Measurements from ENCODE around the gene STUB1. TPM values are rescaled to one million over a fixed set of nuclear protein-coding genes. Genes with fewer than 3 reads are reported as not detected.

Gene STUB1
- total RNA-seq, 2 experiments from 2014 or later, result 70.9 to 74.9 TPM

DNA sequence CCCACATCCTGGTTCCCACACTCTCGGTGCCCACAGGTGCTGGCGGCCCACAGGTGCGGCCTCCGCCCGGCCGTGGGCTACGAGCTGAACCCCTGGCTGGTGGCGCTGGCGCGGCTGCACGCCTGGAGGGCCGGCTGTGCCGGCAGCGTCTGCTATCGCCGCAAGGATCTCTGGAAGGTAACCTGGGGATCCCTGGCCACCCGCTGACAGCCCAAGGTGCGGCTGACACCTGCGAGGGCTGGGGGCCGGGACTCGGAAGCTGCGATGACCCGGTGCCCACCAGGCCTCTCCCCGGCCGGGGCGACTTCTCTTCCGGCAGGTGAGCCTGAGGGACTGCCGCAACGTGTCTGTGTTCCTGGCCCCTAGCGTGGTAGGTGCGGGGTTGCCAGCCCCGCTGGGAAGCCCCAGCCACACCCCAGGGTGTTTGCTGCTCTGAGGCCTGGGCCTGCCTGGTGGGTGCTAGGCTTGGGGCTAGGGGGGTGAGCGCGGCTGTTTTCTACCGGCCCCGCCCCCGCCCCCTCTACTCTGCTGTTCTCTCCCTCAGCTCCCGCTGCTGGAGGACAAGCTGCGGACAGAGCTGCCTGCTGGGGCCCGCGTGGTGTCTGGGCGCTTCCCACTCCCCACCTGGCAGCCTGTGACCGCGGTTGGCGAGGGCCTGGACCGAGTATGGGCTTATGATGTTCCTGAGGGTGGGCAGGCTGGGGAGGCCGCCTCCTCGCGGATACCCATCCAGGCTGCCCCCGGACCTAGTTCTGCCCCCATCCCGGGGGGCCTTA lies 41.7 kb downstream of the STUB1 start:
- H3K4me1 Mint-ChIP-seq (ENCODE audit: low read depth), result peaks cover 14% of the 10 kb centered on the region
- no peak for DNase-seq
- H3K4me3 Mint-ChIP-seq, result no peak overlapping the region
- POLR2A ChIA-PET, result interaction anchor here (0.8 to 2.6 kb wide), 5 partner anchors 9 to 31 kb away, joined by 3 to 14 read pairs (median 4); partner anchors contain the start of gene CIAO3
- H3K27me3 Mint-ChIP-seq, result no peaks in the 10 kb centered on the region
- no peaks in the 10 kb centered on the region for H3K36me3 Mint-ChIP-seq
- H3K27ac Mint-ChIP-seq, result no peak overlapping the region
- CTCF ChIA-PET, result interaction anchor here (0.6 to 3.0 kb wide), 9 partner anchors 8 to 984 kb away, joined by 3 to 33 read pairs (median 15); partner anchors contain the start of genes CHTF18, CIAO3, MAPK8IP3 and RPUSD1
- H3K9me3 Mint-ChIP-seq, result no peaks in the 10 kb centered on the region
- intact Hi-C loops (cut with micrococcal nuclease), result loop anchor here (2.0 kb wide), 1 partner anchor 15 kb away; no protein-coding TSS in a partner anchor

DNA sequence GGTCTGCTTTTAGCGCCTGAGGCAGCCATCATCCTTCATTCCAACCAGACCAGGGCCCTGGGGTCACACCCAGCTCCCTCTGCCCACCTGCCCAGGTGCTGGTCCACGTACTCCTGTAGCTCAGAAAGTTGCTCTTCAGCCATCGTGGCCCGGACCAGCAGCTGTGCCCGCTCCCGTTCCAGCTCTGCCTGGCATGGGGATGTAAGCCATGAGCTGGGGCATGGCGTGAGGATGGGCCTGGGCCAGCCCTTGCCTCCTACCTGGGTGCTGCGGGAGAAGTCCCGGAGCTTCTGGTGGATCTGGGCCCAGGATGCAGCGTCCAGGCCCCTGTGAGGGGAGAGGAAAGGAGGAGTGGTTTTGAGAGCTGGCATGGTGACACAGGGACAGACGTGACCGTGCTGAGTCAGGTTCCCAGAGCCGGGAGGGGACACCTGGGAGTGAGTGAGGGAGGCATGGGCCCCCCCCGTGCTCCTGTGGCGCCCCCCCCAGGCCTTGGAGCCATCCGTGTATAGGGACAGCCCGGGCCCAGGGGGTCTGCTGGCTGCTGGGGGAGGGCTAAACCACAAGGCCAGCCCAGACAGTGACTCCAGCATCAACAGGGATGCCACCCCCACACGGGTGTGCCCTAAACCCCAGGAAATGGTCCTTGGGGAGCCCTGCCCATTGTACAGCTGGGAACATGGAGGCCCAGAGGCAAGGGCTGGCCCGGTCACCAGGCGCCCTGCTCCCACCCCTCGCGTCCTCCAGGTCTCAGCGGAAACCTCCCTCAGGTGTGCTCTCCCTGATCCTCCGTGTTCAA lies 42.8 kb downstream of the STUB1 start:
- intact Hi-C loops (cut with micrococcal nuclease), result no loop called here
- Mint-ChIP-seq H3K4me1 (ENCODE audit: low read depth) (peaks cover 14% of the 10 kb centered on the region), H3K36me3 (no peaks in the 10 kb centered on the region), H3K4me3 (no peak overlapping the region), H3K27ac (no peak overlapping the region), H3K9me3 (no peaks in the 10 kb centered on the region), H3K27me3 (no peaks in the 10 kb centered on the region)
- DNase-seq, result no peak
- POLR2A ChIA-PET, result interaction anchor here (2.4 kb wide), 1 partner anchor 12 kb away, joined by 10 read pairs; no protein-coding TSS in a partner anchor
- CTCF ChIA-PET, result interaction anchor here (1.3 to 2.9 kb wide), 4 partner anchors 10 to 18 kb away, joined by 4 to 21 read pairs (median 4); partner anchors contain the start of gene CIAO3

DNA sequence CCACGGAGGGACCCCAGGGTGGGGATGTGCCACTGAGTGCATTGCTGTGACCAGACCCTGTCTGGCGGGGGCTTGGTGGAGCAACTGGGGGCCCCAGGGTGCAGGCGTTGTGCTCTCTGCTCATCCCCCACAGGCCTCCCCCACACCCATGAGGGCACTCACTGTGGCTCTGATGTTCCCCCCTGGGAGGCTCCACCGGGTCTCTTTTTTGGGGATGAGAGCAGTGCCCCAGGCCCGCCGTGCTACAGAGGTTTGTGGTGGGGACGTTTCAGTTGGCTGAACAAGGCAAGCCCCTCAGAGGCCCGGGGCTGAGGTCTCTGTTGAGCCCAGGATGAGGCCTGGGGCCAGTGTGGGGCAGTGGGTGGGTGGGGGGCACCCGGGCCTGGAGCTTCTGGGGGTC lies 43.5 kb downstream of the STUB1 start:
- POLR2A ChIA-PET, result no interaction called here
- intact Hi-C loops (cut with micrococcal nuclease), result no loop called here
- no peaks in the 10 kb centered on the region for H3K36me3 Mint-ChIP-seq
- peaks cover 14% of the 10 kb centered on the region for H3K4me1 Mint-ChIP-seq (ENCODE audit: low read depth)
- H3K27ac Mint-ChIP-seq, result no peak overlapping the region
- no peaks in the 10 kb centered on the region for H3K27me3 Mint-ChIP-seq
- no peak overlapping the region for H3K4me3 Mint-ChIP-seq
- DNase-seq, result no peak
- H3K9me3 Mint-ChIP-seq, result no peaks in the 10 kb centered on the region
- CTCF ChIA-PET, result interaction anchor here (1.5 kb wide), 2 partner anchors 9 to 12 kb away, joined by 4 read pairs; no protein-coding TSS in a partner anchor

DNA sequence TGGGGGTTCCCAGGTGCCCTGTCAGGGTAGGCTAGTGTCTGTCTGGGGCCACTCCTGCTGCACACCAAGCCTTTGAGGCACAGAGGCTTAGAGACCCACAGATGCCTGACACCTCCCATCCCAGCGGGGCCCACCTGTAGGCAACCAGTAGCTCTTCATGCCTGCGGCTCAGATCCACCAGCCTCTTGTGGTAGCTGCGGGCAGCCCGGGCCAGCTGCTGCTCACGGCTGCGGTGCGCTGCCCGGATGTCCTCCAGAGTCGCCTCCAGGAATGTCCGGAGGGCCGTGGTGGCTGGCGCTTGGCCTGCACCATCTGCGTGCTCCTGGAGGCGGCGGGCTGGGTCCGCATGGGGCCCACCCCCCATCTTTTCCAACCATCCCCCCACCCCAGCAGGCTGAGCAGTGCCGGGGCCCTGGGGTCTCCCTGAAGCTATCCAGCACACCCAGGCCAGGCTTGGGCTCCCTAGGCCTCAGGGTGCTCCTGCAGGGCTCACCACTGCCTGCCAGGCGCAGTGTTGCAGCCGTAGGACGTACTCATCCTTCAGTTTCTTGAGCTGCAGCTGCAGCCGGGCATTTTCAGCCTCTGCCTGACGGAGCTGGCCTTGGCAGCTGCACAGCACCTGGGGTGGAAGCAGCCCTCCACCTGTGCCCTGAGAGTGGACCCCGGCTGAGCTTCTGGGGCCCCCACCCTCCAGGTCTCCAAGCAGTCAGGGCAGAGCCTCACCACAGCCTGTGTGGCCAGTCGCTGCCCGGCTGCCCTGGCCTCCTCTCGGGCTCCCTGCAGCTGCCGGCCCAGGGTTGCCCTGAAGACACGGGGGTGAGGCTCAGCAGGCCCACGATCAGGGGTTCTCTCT lies 44.2 kb downstream of the STUB1 start:
- CTCF ChIA-PET, result interaction anchor here (0.6 to 2.3 kb wide), 6 partner anchors 9 to 558 kb away, joined by 3 to 12 read pairs (median 4); partner anchors contain the start of gene METRN
- POLR2A ChIA-PET, result interaction anchor here (1.3 to 3.2 kb wide), 2 partner anchors 9 to 12 kb away, joined by 5 to 9 read pairs; no protein-coding TSS in a partner anchor

GRCh38 chr16:725041-725376 lies 44.8 kb downstream of the STUB1 start:
- POLR2A ChIA-PET, result interaction anchor here (1.3 to 3.2 kb wide), 2 partner anchors 9 to 11 kb away, joined by 5 to 9 read pairs; no protein-coding TSS in a partner anchor
- intact Hi-C loops (cut with micrococcal nuclease), result no loop called here
- CTCF ChIA-PET, result interaction anchor here (0.6 to 2.3 kb wide), 5 partner anchors 8 to 557 kb away, joined by 3 to 12 read pairs (median 4); partner anchors contain the start of gene METRN
- H3K36me3 Mint-ChIP-seq, result no peaks in the 10 kb centered on the region
- no peak for DNase-seq
- no peaks in the 10 kb centered on the region for H3K9me3 Mint-ChIP-seq
- no peak overlapping the region for H3K4me3 Mint-ChIP-seq
- H3K27ac Mint-ChIP-seq, result no peak overlapping the region
- no peaks in the 10 kb centered on the region for H3K27me3 Mint-ChIP-seq
- peaks cover 4% of the 10 kb centered on the region for H3K4me1 Mint-ChIP-seq (ENCODE audit: low read depth)

More for the DNA sequence above, 44.2 kb downstream of the STUB1 start:
- no peak for DNase-seq
- intact Hi-C loops (cut with micrococcal nuclease), result no loop called here
- H3K36me3 Mint-ChIP-seq, result no peaks in the 10 kb centered on the region
- H3K4me3 Mint-ChIP-seq, result no peak overlapping the region
- H3K4me1 Mint-ChIP-seq (ENCODE audit: low read depth), result peaks cover 8% of the 10 kb centered on the region
- no peaks in the 10 kb centered on the region for H3K27me3 Mint-ChIP-seq
- H3K9me3 Mint-ChIP-seq, result no peaks in the 10 kb centered on the region
- H3K27ac Mint-ChIP-seq, result no peak overlapping the region

DNA sequence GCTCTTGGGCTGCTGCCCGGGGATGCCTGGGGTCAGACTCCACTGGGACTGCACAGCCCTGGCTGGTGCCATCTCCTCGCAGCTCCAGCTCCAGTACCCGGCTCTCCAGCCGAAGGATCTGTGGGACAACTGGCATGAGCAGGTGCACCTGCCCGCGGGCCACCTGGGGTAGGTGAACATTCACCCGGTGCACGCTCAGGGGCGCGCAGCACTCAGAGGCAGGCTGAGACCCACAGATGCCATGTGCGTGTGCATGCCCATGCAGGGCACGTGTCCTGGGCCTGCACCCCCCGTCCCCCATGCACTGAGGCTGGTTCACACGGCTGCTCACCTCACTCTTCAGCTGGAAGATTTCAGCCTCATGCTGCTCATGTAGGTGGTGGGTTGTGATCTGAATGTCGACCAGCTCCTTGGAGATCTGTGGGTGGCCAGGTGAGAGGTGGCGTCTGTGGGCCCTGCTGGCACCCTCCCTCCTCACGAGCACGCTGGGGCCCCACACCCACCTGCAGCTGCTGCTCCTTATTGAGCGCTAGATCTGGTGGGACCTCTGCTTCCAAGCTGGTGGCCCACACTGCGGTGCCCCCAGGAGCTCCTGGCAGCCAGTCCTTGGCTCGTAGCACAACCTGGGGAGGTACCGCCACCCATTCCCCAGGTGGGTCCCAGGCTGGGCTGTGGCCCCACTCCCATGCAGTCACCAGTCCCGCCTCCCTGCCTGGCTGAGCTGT lies 45.4 kb downstream of the STUB1 start:
- intact Hi-C loops (cut with micrococcal nuclease), result no loop called here
- CTCF ChIA-PET, result interaction anchor here (1.5 to 2.3 kb wide), 4 partner anchors 10 to 16 kb away, joined by 5 to 12 read pairs (median 8); partner anchors contain the start of genes CIAO3 and METRN
- no peaks in the 10 kb centered on the region for H3K4me1 Mint-ChIP-seq (ENCODE audit: low read depth)
- POLR2A ChIA-PET, result interaction anchor here (1.1 to 3.2 kb wide), 3 partner anchors 10 to 30 kb away, joined by 3 to 9 read pairs (median 5); no protein-coding TSS in a partner anchor
- no peak overlapping the region for H3K4me3 Mint-ChIP-seq
- DNase-seq, result no peak
- H3K9me3 Mint-ChIP-seq, result no peaks in the 10 kb centered on the region
- H3K27me3 Mint-ChIP-seq, result no peaks in the 10 kb centered on the region
- no peaks in the 10 kb centered on the region for H3K36me3 Mint-ChIP-seq
- no peak overlapping the region for H3K27ac Mint-ChIP-seq

DNA sequence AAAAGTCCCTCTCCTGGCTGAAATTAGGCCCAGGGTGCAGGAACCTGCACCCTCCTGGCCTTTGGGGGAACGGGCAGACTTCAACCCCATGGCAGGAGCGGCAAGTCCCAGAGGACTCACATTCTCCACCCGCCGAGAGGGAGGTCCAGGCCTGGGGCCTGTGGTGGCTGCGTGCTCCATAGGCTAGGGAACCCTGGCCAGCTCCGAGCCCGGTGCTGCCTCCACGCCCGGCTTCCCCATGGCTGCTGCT lies 45.9 kb downstream of the STUB1 start:
- CTCF ChIA-PET, result interaction anchor here (1.5 to 2.3 kb wide), 4 partner anchors 10 to 15 kb away, joined by 5 to 12 read pairs (median 8); partner anchors contain the start of genes CIAO3 and METRN
- POLR2A ChIA-PET, result interaction anchor here (0.6 to 3.2 kb wide), 3 partner anchors 10 to 30 kb away, joined by 3 to 9 read pairs (median 3); no protein-coding TSS in a partner anchor
- no peak for DNase-seq
- Mint-ChIP-seq H3K27ac (no peak overlapping the region), H3K4me1 (ENCODE audit: low read depth) (no peaks in the 10 kb centered on the region), H3K36me3 (no peaks in the 10 kb centered on the region), H3K27me3 (no peaks in the 10 kb centered on the region), H3K9me3 (no peaks in the 10 kb centered on the region), H3K4me3 (no peak overlapping the region)
- intact Hi-C loops (cut with micrococcal nuclease), result no loop called here

DNA sequence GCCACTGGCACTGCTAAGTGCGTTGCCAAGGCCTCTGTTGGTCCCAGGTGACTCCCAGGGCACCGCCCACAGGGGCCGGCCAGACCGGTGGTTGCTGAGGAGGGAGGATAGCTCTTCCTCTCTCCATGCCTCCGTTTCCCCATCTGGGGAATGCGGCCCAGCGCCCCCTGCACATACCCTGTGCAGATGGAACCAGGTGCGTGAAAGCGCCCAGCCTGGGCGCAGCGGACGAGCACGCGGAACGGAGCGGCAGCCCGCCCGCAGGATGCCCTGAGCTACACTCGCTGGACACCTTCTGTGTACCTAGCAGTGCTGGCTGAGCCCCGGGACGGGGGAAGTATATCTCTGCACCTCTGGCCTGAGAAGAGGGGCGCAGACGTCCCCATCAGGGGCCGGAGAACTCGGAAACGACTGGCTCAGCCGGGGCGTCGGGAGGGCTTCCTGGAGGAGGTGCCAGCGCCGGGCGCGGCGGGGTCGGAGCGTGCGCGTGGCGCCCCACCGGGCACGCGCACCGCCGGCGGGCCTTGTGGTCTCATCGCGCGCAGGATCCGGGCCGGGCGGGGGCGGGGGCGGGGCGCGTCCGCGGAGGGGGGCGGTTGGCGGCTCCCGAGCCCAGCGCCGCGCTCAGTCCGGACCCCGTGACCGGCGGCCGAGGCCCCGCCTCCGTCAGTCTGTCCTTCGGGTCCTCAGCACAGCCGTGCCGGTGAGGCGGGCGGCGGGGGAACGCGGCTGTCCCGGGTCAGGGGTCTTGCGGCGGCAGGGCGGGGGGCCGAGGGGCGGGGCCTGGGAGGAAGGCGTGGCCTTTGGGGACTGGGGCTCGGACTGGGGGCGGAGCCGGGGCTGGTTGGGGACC lies 46.5 kb downstream of the STUB1 start, which contains the start of the genes CCDC78 and HAGHL:
CCDC78 (minus strand) TSS at position 6 of the 853 bp plus-strand sequence. CDS start 76 bp downstream, outside the sequence.
HAGHL (plus strand) TSS at position 669 of the 853 bp plus-strand sequence. CDS start 404 bp downstream, outside the sequence.
- Mint-ChIP-seq H3K27me3 (no peaks in the 10 kb centered on the region), H3K36me3 (no peaks in the 10 kb centered on the region), H3K9me3 (no peaks in the 10 kb centered on the region), H3K4me1 (ENCODE audit: low read depth) (no peaks in the 10 kb centered on the region), H3K4me3 (peak within 1 kb of the TSS; percentile 56), H3K27ac (no peak within 1 kb of the TSS)
- POLR2A ChIA-PET, result interaction anchor here (0.6 to 3.2 kb wide), 3 partner anchors 11 to 31 kb away, joined by 3 to 9 read pairs (median 3); no protein-coding TSS in a partner anchor
- intact Hi-C loops (cut with micrococcal nuclease), result no loop called here
- CTCF ChIA-PET, result interaction anchor here (1.5 to 2.7 kb wide), 4 partner anchors 9 to 14 kb away, joined by 5 to 11 read pairs (median 8); partner anchors contain the start of genes CIAO3 and METRN
- DNase-seq, result peak; percentile 70

- CTCF ChIA-PET, result interaction anchor here (0.9 to 5.5 kb wide), 3 partner anchors 7 to 58 kb away, joined by 3 to 33 read pairs (median 11); partner anchors contain the start of genes ANTKMT and METRN
- H3K9me3 Mint-ChIP-seq, result no peaks in the 10 kb centered on the region
- DNase-seq, result no peak
- H3K27ac Mint-ChIP-seq, result no peak overlapping the region
- no peaks in the 10 kb centered on the region for H3K27me3 Mint-ChIP-seq
- H3K4me3 Mint-ChIP-seq, result peak overlapping the region; percentile 48
- H3K4me1 Mint-ChIP-seq (ENCODE audit: low read depth), result no peaks in the 10 kb centered on the region
- no peaks in the 10 kb centered on the region for H3K36me3 Mint-ChIP-seq
- intact Hi-C loops (cut with micrococcal nuclease), result no loop called here
- POLR2A ChIA-PET, result interaction anchor here (1.6 to 3.2 kb wide), 3 partner anchors 12 to 61 kb away, joined by 5 to 9 read pairs (median 8); partner anchors contain the start of genes CHTF18, CIAO3 and RPUSD1
Measured at GRCh38 chr16:727291-727977, 47.2 kb downstream of the STUB1 start.

All from activated CD4-positive, alpha-beta memory T cell treated with anti-CD3 and anti-CD28 coated beads for 36 hours (primary cell).